A375 (cell line): ENCODE measurements around the gene SLC25A38. TPM values are rescaled to one million over a fixed set of nuclear protein-coding genes. Genes with fewer than 3 reads are reported as not detected.

Source experiments
- small RNA-seq: library from RNA; depleted of rRNA; stranded (forward); fragments of <200 nt; gene quantifications from one replicate; pipeline ENCODE3, GENCODE V24; 2014
- total RNA-seq: library from RNA; depleted of rRNA; stranded (reverse); fragments of >200 nt; shearing (Covaris generic); gene quantifications from 2 replicates; pipeline ENCODE4 v1.2.3, GENCODE V29; 2014; rRNA removed

The SLC25A38 gene
- 28.7 and 31.1 TPM in 2 replicates for total RNA-seq

GRCh38 chr3:39383045-39383880, at the start of gene SLC25A38:
TSS of gene SLC25A38 (plus strand) at chr3:39383370. CDS start at chr3:39383725, 355 bp downstream.

GRCh38 chr3:39406368-39407258, 23.4 kb downstream of the SLC25A38 start, which contains the start of gene RPSA:
TSS of gene RPSA (plus strand) at chr3:39406720. CDS start at chr3:39407654, 934 bp downstream.

Small RNA genes lying within 50 kb of the gene (small RNA-seq; reads per million reads assigned to genes)
- gene SNORA6 (not detected), gene SNORA62 (not detected)

Other genes starting within 250 kb of the SLC25A38 start
- 51.4 and 61.8 TPM in 2 replicates for gene CSRNP1, start 229.8 kb upstream of the SLC25A38 start, total RNA-seq
- not detected in 2 replicates for gene XIRP1, start 190.8 kb upstream of the SLC25A38 start, total RNA-seq
- gene CX3CR1, start 103.3 kb upstream of the SLC25A38 start, total RNA-seq: not detected in 2 replicates
- gene CCR8, start 53.7 kb upstream of the SLC25A38 start, total RNA-seq: not detected in 2 replicates
- 2,957 and 3,011 TPM in 2 replicates for gene RPSA, start 23.4 kb downstream of the SLC25A38 start, total RNA-seq
- not detected in 2 replicates for gene MOBP, start 84.3 kb downstream of the SLC25A38 start, total RNA-seq